Erythroblast (primary cell): ENCODE results near the gene ECE2.

ENCODE experiments used
- GATA1 ChIP-seq: IDR thresholded peaks from 2 replicates; pipeline ENCODE4 v1.6.1; 2011; ENCODE audit warnings: low read depth, mild to moderate bottlenecking, control low read depth, low read length, moderate library complexity
- POLR2A ChIP-seq: IDR thresholded peaks from 2 replicates; pipeline ENCODE4 v1.6.1; 2011; ENCODE audit warnings: mild to moderate bottlenecking, low read length

DNA sequence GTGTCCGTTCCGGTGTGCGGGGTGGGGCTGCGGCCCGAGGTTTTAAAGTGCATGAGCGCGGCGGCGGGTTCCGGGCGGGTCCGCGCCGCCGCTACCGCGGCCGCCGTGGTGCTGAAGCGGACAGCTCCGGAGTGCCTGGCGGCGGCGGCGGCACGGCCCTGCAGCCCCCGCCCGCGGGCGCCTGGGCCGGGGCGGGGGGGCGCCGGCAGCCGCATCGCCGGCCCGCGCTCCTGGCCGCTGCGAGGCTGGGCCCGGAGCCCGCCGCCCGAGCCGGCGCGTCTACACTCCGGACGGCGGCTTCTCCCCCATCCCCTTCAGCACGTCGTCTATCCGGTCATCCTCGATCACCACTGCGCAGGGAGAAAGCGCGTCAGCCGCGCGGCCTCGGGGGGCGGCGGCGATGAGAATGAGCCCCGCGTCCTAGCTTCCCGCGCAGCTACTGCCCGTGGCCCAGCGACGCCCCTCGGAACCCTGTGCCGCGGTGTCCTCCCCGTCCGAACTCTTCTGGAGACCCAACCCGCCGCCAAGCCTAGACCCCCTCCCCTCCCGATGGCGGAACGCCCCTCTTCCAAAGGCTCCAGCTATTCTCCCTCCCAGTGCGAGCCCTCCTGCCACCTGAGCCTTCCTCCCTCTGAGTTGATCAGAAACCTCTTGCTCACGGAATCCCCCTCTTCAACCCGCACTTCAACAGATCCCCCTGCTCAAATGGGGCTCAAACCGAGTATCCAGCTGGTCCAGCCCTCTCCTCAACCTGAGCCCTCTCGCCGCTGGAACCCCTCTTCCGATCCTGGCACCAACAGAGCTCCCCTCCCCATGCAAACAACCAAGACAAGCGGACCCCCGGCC, 15.7 kb upstream of the ECE2 start:
- no peak for TF ChIP-seq POLR2A
- TF ChIP-seq GATA1, result no peak
